Heart right ventricle (tissue), 16 donors: ENCODE data around the gene ASB12. TPM values are rescaled to one million over a fixed set of nuclear protein-coding genes. Genes with fewer than 3 reads are reported as not detected.

ENCODE experiments used
- ATAC-seq, 8 donors: fragments of 200-7000 bp; cut with Tn5 transposase; one replicate each; pipeline ENCODE4 v1.9.1; 2020; ENCODE audit warnings: mild to moderate bottlenecking in 8 of 8, moderate library complexity in 8 of 8, moderate number of reproducible peaks in 1 of 8
- DNase-seq, 2 donors: peaks; one replicate each; pipeline ENCODE4 v3.0.0-alpha.2; 2020
- H3K27ac ChIP-seq, 10 donors: fragments of 200-600 bp; sonication (generic) in 2 of 10; one replicate each; pipeline versions ENCODE4 v1.5.0 to v1.8.0; 2020 to 2022; ENCODE audit warnings: mild to moderate bottlenecking in 3 of 10
- H3K27me3 ChIP-seq, 7 donors: fragments of 200-600 bp; one replicate each; pipeline ENCODE4 v1.8.0; 2021 to 2022; ENCODE audit warnings: mild to moderate bottlenecking in 2 of 7
- H3K36me3 ChIP-seq, 9 donors: fragments of 200-600 bp; sonication (generic) in 1 of 9; one replicate each; pipeline versions ENCODE4 v1.5.0 to v1.8.0; 2020 to 2022; ENCODE audit warnings: mild to moderate bottlenecking in 2 of 9
- H3K4me1 ChIP-seq, 9 donors: fragments of 200-600 bp; sonication (generic) in 1 of 9; one replicate each; pipeline versions ENCODE4 v1.5.0 to v1.8.0; 2020 to 2022; ENCODE audit warnings: mild to moderate bottlenecking in 4 of 9
- H3K4me3 ChIP-seq, 10 donors: fragments of 200-600 bp; sonication (generic) in 2 of 10; one replicate each; pipeline versions ENCODE4 v1.5.0 to v1.8.0; 2020 to 2022; ENCODE audit warnings: mild to moderate bottlenecking in 7 of 10, moderate library complexity in 2 of 10
- H3K9me3 ChIP-seq, 11 donors: fragments of 200-600 bp in 10 of 11; sonication (generic) in 2 of 11; one replicate each; pipeline versions ENCODE4 v1.5.0 to v1.8.0; 2013 to 2022; ENCODE audit warnings: mild to moderate bottlenecking in 2 of 11, control low read depth in 1 of 11, moderate library complexity in 1 of 11
- CTCF ChIP-seq, 9 donors: fragments of 200-600 bp; sonication (generic) in 2 of 9; IDR thresholded peaks; one replicate each; pipeline versions ENCODE4 v1.5.0 to v1.8.0; 2021 to 2022; ENCODE audit warnings: antibody characterized with exemption in 9 of 9, mild to moderate bottlenecking in 5 of 9, moderate library complexity in 1 of 9
- WGBS, 2 donors: extraction: QIAGEN DNeasy Blood & Tissue Kit; methylation state at CpG; one replicate each; pipeline ENCODE4 v1.1.7; 2013; ENCODE audit warnings: inconsistent platforms in 1 of 2; 5-methylcytosine and 5-hydroxymethylcytosine counted together
- intact Hi-C, 10 donors: fragments of 100-400 bp; cut with DNase I; formaldehyde crosslinking; loops; one replicate each; pipeline versions ENCODE4 v1.11.1 to v1.14.2; 2022
- polyA plus RNA-seq, 2 donors: library from polyadenylated mRNA; stranded (reverse); fragments of 200-250 nt; gene quantifications; one replicate each; pipeline ENCODE4 v1.2.3, GENCODE V29; 2013
- total RNA-seq, 10 donors: library from RNA; stranded (reverse); fragmentation: NEBNext Ultra II Directional in 3 of 10; extraction: Animal tissue kit (Norgen Biotek cat#: 25700) in 3 of 10; gene quantifications; one replicate each; pipeline versions ENCODE4 v1.2.1 to v1.2.4, GENCODE V29; 2021 to 2023
- donor health status: Arrhythmogenic right ventricular cardiomyopathy.
- donor health status: ischemic (EF 13 %, LVEDD 7.1; RV severe dilation, severe dysfunction).
- donor health status: healthy with polysubstance abuse.
- donor health status: DM: no; HTN: yes; CAD: no.
- donor health status: DM: no; HTN: no; CAD: no.
- donor health status: ischemic (EF 25% LVEDD 6.9; RV normal size, moderate dysfunction).
- donor health status: ischemic (EF 25% LVEDD 5.7; RV mildly dilated, moderate dysfunction).
- donor health status: healthy.
- donor health status: DM: yes; HTN: yes; CAD: no.
- donor health status: Ischemic cardiomyopathy.
- donor health status: ischemic (EF 35%, LVEDD 5.7; RV mildly dilated, moderate dysfunction).
- donor health status: nonischemic (EF 11% LVEDD 7.7; RV severe dilation, severe dysfunction).
- donor health status: DM: yes; HTN: yes; CAD: no.
- donor health status: PGD.
- donor health status: ischemic (EF 29% LVEDD 5.4; RV normal size, mild dysfunction).
- donor health status: nonischemic (EF 23%, LVEDD 6.1; RV moderate dilation, normal function).

ASB12 gene
- total and polyA plus RNA-seq, 12 donors: 0.51 to 3.4 (median 2.3) TPM

- H3K27ac ChIP-seq: no peak overlapping the region
- peaks cover 0 to 6% (median 0%) of the 10 kb centered on the region in 9 donors for H3K4me1 ChIP-seq
- H3K4me3 ChIP-seq: no peak overlapping the region
- peaks cover 0 to 19% (median 0%) of the 10 kb centered on the region in 9 donors for H3K36me3 ChIP-seq
- DNase-seq: no peak
- ATAC-seq: no peak
- H3K27me3 ChIP-seq: no peaks in the 10 kb centered on the region
- no peak for TF ChIP-seq CTCF (IDR thresholded peaks at IDR 0.05)
- WGBS, 2 donors: 53 to 63% methylated on average over 1 of the region's 1 CpG
- H3K9me3 ChIP-seq: no peaks in the 10 kb centered on the region
- intact Hi-C loops: no loop called here
Observed at GRCh38 chrX:64195862-64196261, 34.5 kb downstream of the ASB12 start.

DNA sequence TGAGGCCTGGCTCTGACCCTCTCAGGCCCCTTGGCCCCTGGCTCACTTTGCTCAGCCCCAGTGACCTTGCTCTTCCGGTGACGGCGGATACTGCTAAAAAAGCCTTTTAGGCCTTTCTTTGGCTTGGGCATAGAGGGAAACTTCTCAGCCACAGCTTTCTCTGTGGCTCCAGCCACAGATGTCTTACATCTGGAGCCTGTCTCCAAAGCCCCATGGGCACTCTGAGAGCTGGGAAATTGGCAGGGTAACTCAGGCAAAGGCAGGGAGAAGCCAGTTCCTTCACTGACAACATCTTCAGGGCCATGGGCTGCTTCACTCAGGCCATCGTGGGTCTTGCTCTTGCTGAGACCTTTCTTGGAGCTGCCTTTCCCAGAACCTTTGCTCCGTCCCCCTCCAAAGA, 37.7 kb downstream of the ASB12 start:
- DNase-seq: no peak

GRCh38 chrX:64192040-64192439, 38.4 kb downstream of the ASB12 start:
- peaks cover 0 to 27% (median 0%) of the 10 kb centered on the region in 9 donors for H3K36me3 ChIP-seq
- ATAC-seq (no peak), DNase-seq (no peak)
- H3K4me1 ChIP-seq: peaks cover 0 to 11% (median 0%) of the 10 kb centered on the region in 9 donors
- H3K27ac ChIP-seq: peak overlapping the region in 1 of 10 donors; percentile 58
- 89 to 96% methylated on average over 3 of the region's 3 CpGs for WGBS, 2 donors
- H3K27me3 ChIP-seq: no peaks in the 10 kb centered on the region
- no peak for TF ChIP-seq CTCF (IDR thresholded peaks at IDR 0.05)
- H3K4me3 ChIP-seq: no peak overlapping the region
- no peaks in the 10 kb centered on the region for H3K9me3 ChIP-seq
- intact Hi-C loops: no loop called here

More for the DNA sequence above, 37.7 kb downstream of the ASB12 start:
- no peaks in the 10 kb centered on the region for H3K9me3 ChIP-seq
- ATAC-seq: peak in 6 of 8 donors; percentile 37 to 75 (median 58)
- peaks cover 0 to 27% (median 0%) of the 10 kb centered on the region in 9 donors for H3K36me3 ChIP-seq
- no peaks in the 10 kb centered on the region for H3K27me3 ChIP-seq
- H3K27ac ChIP-seq: peak overlapping the region in 1 of 10 donors; percentile 58
- 69 to 82% methylated on average over 5 of the region's 5 CpGs for WGBS, 2 donors
- no peak overlapping the region for H3K4me3 ChIP-seq
- intact Hi-C loops: no loop called here
- H3K4me1 ChIP-seq: peaks cover 0 to 7% (median 0%) of the 10 kb centered on the region in 9 donors
- TF ChIP-seq CTCF (IDR thresholded peaks at IDR 0.05): no peak

DNA sequence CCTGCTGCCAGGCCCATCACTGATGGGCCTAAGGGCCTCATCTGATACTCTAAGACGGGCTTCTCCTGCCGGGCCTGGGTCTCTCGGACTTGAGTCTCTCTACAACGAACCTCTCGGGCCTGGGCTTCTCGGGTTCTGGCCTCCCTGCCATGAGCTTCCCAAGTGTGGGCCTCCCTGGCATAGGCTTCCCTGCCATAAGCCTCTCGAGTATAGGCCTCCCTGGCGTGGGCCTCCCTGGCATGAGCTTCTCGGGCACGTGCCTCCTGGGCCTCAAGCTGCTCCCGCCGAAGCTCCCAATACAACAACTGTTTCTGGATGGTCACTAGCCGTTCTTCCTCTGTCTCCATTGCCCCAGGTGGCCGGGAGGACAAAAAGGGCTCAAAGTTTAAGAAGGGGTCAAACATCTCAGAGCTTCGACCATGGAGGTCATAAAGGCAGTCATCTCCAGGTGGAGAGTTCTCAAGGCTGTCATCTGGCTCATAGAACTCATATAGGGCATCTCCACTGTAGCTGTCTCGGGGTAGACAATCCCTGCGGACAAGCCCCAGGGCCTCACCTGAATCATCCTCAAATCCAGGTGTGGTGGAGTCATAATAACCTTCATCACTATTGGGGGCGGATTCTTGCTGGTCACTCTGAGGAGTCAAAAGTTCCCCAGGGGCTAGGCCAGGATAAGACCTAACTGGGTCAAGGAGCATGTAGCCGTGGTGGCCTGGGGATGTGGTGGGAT, 39.0 kb downstream of the ASB12 start:
- H3K27ac ChIP-seq: no peak overlapping the region
- no peaks in the 10 kb centered on the region for H3K9me3 ChIP-seq
- H3K27me3 ChIP-seq: no peaks in the 10 kb centered on the region
- peaks cover 0 to 27% (median 0%) of the 10 kb centered on the region in 9 donors for H3K36me3 ChIP-seq
- intact Hi-C loops: no loop called here
- 96% methylated on average over 19 of the region's 19 CpGs for WGBS, 2 donors
- ATAC-seq: no peak
- no peak for TF ChIP-seq CTCF (IDR thresholded peaks at IDR 0.05)
- DNase-seq: no peak
- peaks cover 0 to 11% (median 0%) of the 10 kb centered on the region in 9 donors for H3K4me1 ChIP-seq
- no peak overlapping the region for H3K4me3 ChIP-seq
